ENCODE results near the gene SBK2. TPM values are rescaled to one million over a fixed set of nuclear protein-coding genes. Genes with fewer than 3 reads are reported as not detected.
"Not testable (repeated sequence)": the region's sequence is repeated elsewhere in the genome, so short reads cannot be mapped to it uniquely, and the experiment has no call there.

Gene SBK2
- total RNA-seq, 2 experiments from 2014 or later: not detected

GRCh38 chr19:55539090-55539984 is 2.4 kb upstream of the SBK2 start:
- ChIA-PET CTCF (no interaction called here), POLR2A (no interaction called here)

- ChIA-PET POLR2A (no interaction called here), CTCF (no interaction called here)
Measured at GRCh38 chr19:55538132-55538531, 1.2 kb upstream of the SBK2 start.

GRCh38 chr19:55537741-55538111 is 793 bp upstream of the SBK2 start:
- ChIA-PET CTCF (no interaction called here), POLR2A (no interaction called here)

GRCh38 chr19:55536366-55536765 is 567 bp downstream of the SBK2 start:
- ChIA-PET CTCF (no interaction called here), POLR2A (no interaction called here)

GRCh38 chr19:55535965-55536350 is 975 bp downstream of the SBK2 start:
- ChIA-PET POLR2A (no interaction called here), CTCF (no interaction called here)

GRCh38 chr19:55535173-55535964 is 1.6 kb downstream of the SBK2 start:
- CTCF ChIA-PET: no interaction called here
- POLR2A ChIA-PET: no interaction called here

GRCh38 chr19:55534280-55534679 is 2.7 kb downstream of the SBK2 start:
- POLR2A ChIA-PET: not testable (repeated sequence)
- CTCF ChIA-PET: interaction anchor here (0.6 to 0.7 kb wide), 2 partner anchors 13 to 1725 kb away, joined by 3 to 4 read pairs; no protein-coding TSS in a partner anchor

GRCh38 chr19:55530996-55531395 is 5.9 kb downstream of the SBK2 start:
- ChIA-PET POLR2A (no interaction called here), CTCF (no interaction called here)

- CTCF ChIA-PET: no interaction called here
- POLR2A ChIA-PET: no interaction called here
Measured at GRCh38 chr19:55529636-55530234, 7.2 kb downstream of the SBK2 start.

GRCh38 chr19:55528030-55528803 is 8.7 kb downstream of the SBK2 start:
- CTCF ChIA-PET: no interaction called here

GRCh38 chr19:55527197-55528029 is 9.5 kb downstream of the SBK2 start:
- ChIA-PET POLR2A (no interaction called here), CTCF (no interaction called here)

More at GRCh38 chr19:55528030-55528803, 8.7 kb downstream of the SBK2 start:
- POLR2A ChIA-PET: no interaction called here

GRCh38 chr19:55526216-55527196 is 10.4 kb downstream of the SBK2 start:
- CTCF ChIA-PET: no interaction called here
- POLR2A ChIA-PET: no interaction called here

- ChIA-PET POLR2A (no interaction called here), CTCF (no interaction called here)
Measured at GRCh38 chr19:55525289-55526101, 11.4 kb downstream of the SBK2 start.

GRCh38 chr19:55520691-55521292 is 16.1 kb downstream of the SBK2 start:
- CTCF ChIA-PET: interaction anchor here (0.9 to 1.2 kb wide), 2 partner anchors 17 to 113 kb away, joined by 3 to 4 read pairs; no protein-coding TSS in a partner anchor

GRCh38 chr19:55519451-55520311 is 17.3 kb downstream of the SBK2 start:
- ChIA-PET POLR2A (no interaction called here), CTCF (interaction anchor here (0.9 to 1.2 kb wide), 2 partner anchors 16 to 114 kb away, joined by 3 to 4 read pairs; no protein-coding TSS in a partner anchor)

More at GRCh38 chr19:55520691-55521292, 16.1 kb downstream of the SBK2 start:
- POLR2A ChIA-PET: no interaction called here

Measured in activated CD8-positive, alpha-beta memory T cell treated with anti-CD3 and anti-CD28 coated beads for 36 hours (primary cell).